ENCODE results near the gene C10orf143.

- TF ChIP-seq CTCF (IDR thresholded peaks at IDR 0.05), result no peak
- TF ChIP-seq POLR2A (IDR thresholded peaks at IDR 0.05), result no peak
Measured at GRCh38 chr10:130021383-130021950, 89.2 kb downstream of the C10orf143 start.

Measured in esophagus squamous epithelium (tissue), 4 donors.